K562 (cell line): ENCODE measurements around the gene HNRNPU. TPM values are rescaled to one million over a fixed set of nuclear protein-coding genes. Genes with fewer than 3 reads are reported as not detected.

Source experiments
- FOXK1 ChIP-seq: sonication (generic); formaldehyde crosslinking; IDR thresholded peaks from 2 replicates; pipeline ENCODE4 v1.8.0; 2022; ENCODE audit warnings: missing genetic modification reagents, mild to moderate bottlenecking, borderline replicate concordance
- HDAC1 ChIP-seq, 2 experiments: fragments of 450-650 bp; IDR thresholded peaks; 2 replicates each; pipeline ENCODE4 v1.6.1; 2016 to 2017; ENCODE audit warnings: inconsistent platforms in 1 of 2, mild to moderate bottlenecking in 1 of 2, moderate library complexity in 1 of 2
- NCOA1 ChIP-seq: fragments of 450-650 bp; IDR thresholded peaks from 2 replicates; pipeline ENCODE4 v1.6.1; 2016; ENCODE audit warnings: low read depth
- TOE1 ChIP-seq, 2 experiments: fragments of 450-650 bp in 1 of 2; sonication (generic) in 1 of 2; formaldehyde crosslinking in 1 of 2; IDR thresholded peaks; 2 replicates each; pipeline versions ENCODE4 v1.7.1 to v1.8.0; 2016 to 2022; ENCODE audit warnings: borderline replicate concordance in 2 of 2, mild to moderate bottlenecking in 2 of 2, antibody characterized with exemption in 1 of 2, inconsistent platforms in 1 of 2, low read depth in 1 of 2, missing genetic modification reagents in 1 of 2, moderate library complexity in 1 of 2
- ZNF12 ChIP-seq: sonication (generic); formaldehyde crosslinking; IDR thresholded peaks from 2 replicates; pipeline ENCODE4 v1.4.0; 2020; ENCODE audit warnings: mild to moderate bottlenecking, missing genetic modification reagents
- ZNF174 ChIP-seq: fragments of 250-450 bp; sonication (Bioruptor Pico); IDR thresholded peaks from 2 replicates; pipeline ENCODE4 v1.4.0; 2020; ENCODE audit warnings: mild to moderate bottlenecking
- ZNF76 ChIP-seq: fragments of 250-450 bp; sonication (Bioruptor Pico); IDR thresholded peaks from 2 replicates; pipeline ENCODE4 v1.4.0; 2020; ENCODE audit warnings: mild to moderate bottlenecking, moderate library complexity, borderline replicate concordance
- polyA plus RNA-seq, 8 experiments: library from polyadenylated mRNA; depleted of rRNA in 4 of 8; stranded (reverse) in 5 of 8; unstranded in 3 of 8; fragments of >200 nt; fragmentation: Nextera tagmentation in 2 of 8; fragmentation: Illumina TruSeq in 1 of 8; extraction: Ambion mirVana in 2 of 8; extraction: Trizol in 1 of 8; gene quantifications; 2 replicates each; pipeline versions ENCODE4 v1.2.1 to v1.2.3, GENCODE V29; 2011 to 2014; ENCODE audit warnings: inconsistent platforms in 1 of 8, missing spikeins in 1 of 8
- total RNA-seq, 7 experiments: library from RNA; depleted of rRNA in 6 of 7; stranded (reverse); fragments of >200 nt in 6 of 7; fragmentation: Illumina TruSeq in 2 of 7; extraction: Trizol in 2 of 7; gene quantifications; 2 replicates each; pipeline versions ENCODE4 v1.2.1 to v1.2.3, GENCODE V29; 2011 to 2021; ENCODE audit warnings: low replicate concordance in 1 of 7
- TF ChIP-seq, protein P1 (sequence below): fragments of 450-650 bp; conservative IDR thresholded peaks from 2 replicates; pipeline ENCODE4 v1.6.1; 2016; ENCODE audit warnings: missing genetic modification characterization, low read depth, mild to moderate bottlenecking, control low read depth, missing compliant biosample characterization
- TF ChIP-seq, protein P2 (sequence below), 2 experiments: fragments of 450-650 bp; IDR thresholded peaks; 2 replicates each; pipeline ENCODE4 v1.6.1; 2018; ENCODE audit warnings: mild to moderate bottlenecking in 2 of 2, low read depth in 1 of 2; ENCODE audit not compliant: partially characterized antibody in 2 of 2
- TF ChIP-seq, protein P3 (sequence below), 2 experiments: fragments of 150-350 bp in 1 of 2; IDR thresholded peaks; 2 replicates each; pipeline ENCODE4 v1.6.1; 2012 to 2016; ENCODE audit warnings: low read depth in 2 of 2, low read length in 2 of 2, mild to moderate bottlenecking in 1 of 2, moderate library complexity in 1 of 2
- TF ChIP-seq, protein P4 (sequence below): fragments of 250-450 bp; sonication (Bioruptor Pico); IDR thresholded peaks from 2 replicates; pipeline ENCODE4 v1.4.0; 2020; ENCODE audit warnings: mild to moderate bottlenecking, moderate library complexity

HNRNPU gene
- total and polyA plus RNA-seq, 9 of the 15 experiments (the other 6 are each of a cell fraction or from before 2014, with no cell fraction given) = 159 to 777 (median 577) TPM

DNA sequence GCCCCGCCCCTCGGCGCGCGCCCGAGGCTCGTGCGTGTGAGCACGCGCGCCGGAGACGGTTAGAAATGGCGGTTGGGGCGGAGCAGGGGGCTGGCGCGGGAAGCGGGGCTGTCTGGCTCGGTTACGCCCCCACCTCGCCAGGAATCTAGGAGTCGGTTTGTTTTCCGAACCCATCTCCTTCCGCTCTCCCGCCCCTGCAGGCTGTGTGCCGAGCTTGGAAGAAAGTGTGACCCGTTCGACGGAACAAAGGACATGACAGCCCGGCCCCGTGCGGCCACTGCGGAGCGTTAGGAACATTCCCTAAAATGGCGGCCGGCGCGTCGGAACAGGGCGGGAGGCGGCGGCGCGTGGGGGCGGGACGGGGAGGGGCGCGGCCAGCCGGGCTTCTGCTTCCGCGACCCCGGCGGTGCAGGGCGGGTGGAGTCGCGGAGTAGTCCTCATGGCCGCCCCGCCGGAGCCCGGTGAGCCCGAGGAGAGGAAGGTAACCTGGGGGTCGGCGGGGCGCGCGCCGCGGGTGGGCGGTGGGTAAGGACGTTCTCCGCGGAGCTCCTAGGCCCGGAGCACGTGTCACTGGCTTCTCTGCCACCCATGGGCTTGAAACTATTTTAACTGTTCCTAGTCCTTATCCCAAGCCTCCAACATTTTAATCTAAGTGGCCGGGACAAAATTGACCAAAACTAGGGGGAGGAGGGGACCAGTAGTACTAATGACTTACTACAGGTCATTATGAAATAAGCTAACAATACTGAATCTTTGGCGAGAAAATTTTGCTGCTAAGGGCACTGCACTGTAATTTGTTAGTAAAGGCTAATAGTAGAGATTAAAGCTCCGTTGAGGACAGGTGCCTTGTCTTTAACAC lies 28.8 kb downstream of the HNRNPU start, which contains the start of gene COX20 (continued):
- TF ChIP-seq TOE1 (IDR thresholded peaks at IDR 0.05; ENCODE audit: borderline replicate concordance) = peak; percentile 66; the same call in 1 of the 2 replicates
- 0 out of 2 replicates have a peak, but pooled peaks have one; percentile 76 for TF ChIP-seq TOE1 (CRISPR knock-in tag; IDR thresholded peaks at IDR 0.05; ENCODE audit: borderline replicate concordance, low read depth)
- no peak; the same call in 1 of the 2 replicates for TF ChIP-seq FOXK1 (CRISPR knock-in tag)
- TF ChIP-seq HDAC1 (IDR thresholded peaks at IDR 0.05) = peak in 1 of 2 experiments; percentile 76; a peak in 2 of 4 replicates
- peak; percentile 51; the same call in 1 of the 2 replicates for TF ChIP-seq NCOA1
- 0 out of 2 replicates have a peak, but pooled peaks have one; percentile 17 for TF ChIP-seq ZNF76
- TF ChIP-seq, protein P1, sequence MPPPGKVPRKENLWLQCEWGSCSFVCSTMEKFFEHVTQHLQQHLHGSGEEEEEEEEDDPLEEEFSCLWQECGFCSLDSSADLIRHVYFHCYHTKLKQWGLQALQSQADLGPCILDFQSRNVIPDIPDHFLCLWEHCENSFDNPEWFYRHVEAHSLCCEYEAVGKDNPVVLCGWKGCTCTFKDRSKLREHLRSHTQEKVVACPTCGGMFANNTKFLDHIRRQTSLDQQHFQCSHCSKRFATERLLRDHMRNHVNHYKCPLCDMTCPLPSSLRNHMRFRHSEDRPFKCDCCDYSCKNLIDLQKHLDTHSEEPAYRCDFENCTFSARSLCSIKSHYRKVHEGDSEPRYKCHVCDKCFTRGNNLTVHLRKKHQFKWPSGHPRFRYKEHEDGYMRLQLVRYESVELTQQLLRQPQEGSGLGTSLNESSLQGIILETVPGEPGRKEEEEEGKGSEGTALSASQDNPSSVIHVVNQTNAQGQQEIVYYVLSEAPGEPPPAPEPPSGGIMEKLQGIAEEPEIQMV (tag) = no peak
- TF ChIP-seq, protein P2, sequence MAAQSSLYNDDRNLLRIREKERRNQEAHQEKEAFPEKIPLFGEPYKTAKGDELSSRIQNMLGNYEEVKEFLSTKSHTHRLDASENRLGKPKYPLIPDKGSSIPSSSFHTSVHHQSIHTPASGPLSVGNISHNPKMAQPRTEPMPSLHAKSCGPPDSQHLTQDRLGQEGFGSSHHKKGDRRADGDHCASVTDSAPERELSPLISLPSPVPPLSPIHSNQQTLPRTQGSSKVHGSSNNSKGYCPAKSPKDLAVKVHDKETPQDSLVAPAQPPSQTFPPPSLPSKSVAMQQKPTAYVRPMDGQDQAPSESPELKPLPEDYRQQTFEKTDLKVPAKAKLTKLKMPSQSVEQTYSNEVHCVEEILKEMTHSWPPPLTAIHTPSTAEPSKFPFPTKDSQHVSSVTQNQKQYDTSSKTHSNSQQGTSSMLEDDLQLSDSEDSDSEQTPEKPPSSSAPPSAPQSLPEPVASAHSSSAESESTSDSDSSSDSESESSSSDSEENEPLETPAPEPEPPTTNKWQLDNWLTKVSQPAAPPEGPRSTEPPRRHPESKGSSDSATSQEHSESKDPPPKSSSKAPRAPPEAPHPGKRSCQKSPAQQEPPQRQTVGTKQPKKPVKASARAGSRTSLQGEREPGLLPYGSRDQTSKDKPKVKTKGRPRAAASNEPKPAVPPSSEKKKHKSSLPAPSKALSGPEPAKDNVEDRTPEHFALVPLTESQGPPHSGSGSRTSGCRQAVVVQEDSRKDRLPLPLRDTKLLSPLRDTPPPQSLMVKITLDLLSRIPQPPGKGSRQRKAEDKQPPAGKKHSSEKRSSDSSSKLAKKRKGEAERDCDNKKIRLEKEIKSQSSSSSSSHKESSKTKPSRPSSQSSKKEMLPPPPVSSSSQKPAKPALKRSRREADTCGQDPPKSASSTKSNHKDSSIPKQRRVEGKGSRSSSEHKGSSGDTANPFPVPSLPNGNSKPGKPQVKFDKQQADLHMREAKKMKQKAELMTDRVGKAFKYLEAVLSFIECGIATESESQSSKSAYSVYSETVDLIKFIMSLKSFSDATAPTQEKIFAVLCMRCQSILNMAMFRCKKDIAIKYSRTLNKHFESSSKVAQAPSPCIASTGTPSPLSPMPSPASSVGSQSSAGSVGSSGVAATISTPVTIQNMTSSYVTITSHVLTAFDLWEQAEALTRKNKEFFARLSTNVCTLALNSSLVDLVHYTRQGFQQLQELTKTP (IDR thresholded peaks at IDR 0.05; ENCODE audit: low read depth in 1 of 2, partially characterized antibody in 2 of 2) = no peak
- no peak for TF ChIP-seq ZNF12 (CRISPR knock-in tag)
- TF ChIP-seq, protein P3, sequence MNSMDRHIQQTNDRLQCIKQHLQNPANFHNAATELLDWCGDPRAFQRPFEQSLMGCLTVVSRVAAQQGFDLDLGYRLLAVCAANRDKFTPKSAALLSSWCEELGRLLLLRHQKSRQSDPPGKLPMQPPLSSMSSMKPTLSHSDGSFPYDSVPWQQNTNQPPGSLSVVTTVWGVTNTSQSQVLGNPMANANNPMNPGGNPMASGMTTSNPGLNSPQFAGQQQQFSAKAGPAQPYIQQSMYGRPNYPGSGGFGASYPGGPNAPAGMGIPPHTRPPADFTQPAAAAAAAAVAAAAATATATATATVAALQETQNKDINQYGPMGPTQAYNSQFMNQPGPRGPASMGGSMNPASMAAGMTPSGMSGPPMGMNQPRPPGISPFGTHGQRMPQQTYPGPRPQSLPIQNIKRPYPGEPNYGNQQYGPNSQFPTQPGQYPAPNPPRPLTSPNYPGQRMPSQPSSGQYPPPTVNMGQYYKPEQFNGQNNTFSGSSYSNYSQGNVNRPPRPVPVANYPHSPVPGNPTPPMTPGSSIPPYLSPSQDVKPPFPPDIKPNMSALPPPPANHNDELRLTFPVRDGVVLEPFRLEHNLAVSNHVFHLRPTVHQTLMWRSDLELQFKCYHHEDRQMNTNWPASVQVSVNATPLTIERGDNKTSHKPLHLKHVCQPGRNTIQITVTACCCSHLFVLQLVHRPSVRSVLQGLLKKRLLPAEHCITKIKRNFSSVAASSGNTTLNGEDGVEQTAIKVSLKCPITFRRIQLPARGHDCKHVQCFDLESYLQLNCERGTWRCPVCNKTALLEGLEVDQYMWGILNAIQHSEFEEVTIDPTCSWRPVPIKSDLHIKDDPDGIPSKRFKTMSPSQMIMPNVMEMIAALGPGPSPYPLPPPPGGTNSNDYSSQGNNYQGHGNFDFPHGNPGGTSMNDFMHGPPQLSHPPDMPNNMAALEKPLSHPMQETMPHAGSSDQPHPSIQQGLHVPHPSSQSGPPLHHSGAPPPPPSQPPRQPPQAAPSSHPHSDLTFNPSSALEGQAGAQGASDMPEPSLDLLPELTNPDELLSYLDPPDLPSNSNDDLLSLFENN (IDR thresholded peaks at IDR 0.05; ENCODE audit: low read depth in 2 of 2, low read length in 2 of 2) = no peak
- no peak; the same call in 1 of the 2 replicates for TF ChIP-seq ZNF174
- TF ChIP-seq, protein P4, sequence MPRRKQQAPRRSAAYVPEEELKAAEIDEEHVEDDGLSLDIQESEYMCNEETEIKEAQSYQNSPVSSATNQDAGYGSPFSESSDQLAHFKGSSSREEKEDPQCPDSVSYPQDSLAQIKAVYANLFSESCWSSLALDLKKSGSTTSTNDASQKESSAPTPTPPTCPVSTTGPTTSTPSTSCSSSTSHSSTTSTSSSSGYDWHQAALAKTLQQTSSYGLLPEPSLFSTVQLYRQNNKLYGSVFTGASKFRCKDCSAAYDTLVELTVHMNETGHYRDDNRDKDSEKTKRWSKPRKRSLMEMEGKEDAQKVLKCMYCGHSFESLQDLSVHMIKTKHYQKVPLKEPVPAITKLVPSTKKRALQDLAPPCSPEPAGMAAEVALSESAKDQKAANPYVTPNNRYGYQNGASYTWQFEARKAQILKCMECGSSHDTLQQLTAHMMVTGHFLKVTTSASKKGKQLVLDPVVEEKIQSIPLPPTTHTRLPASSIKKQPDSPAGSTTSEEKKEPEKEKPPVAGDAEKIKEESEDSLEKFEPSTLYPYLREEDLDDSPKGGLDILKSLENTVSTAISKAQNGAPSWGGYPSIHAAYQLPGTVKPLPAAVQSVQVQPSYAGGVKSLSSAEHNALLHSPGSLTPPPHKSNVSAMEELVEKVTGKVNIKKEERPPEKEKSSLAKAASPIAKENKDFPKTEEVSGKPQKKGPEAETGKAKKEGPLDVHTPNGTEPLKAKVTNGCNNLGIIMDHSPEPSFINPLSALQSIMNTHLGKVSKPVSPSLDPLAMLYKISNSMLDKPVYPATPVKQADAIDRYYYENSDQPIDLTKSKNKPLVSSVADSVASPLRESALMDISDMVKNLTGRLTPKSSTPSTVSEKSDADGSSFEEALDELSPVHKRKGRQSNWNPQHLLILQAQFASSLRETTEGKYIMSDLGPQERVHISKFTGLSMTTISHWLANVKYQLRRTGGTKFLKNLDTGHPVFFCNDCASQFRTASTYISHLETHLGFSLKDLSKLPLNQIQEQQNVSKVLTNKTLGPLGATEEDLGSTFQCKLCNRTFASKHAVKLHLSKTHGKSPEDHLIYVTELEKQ (CRISPR knock-in tag) = no peak
